Aorta (tissue), 5 donors: ENCODE results near the gene RPS6KA2. TPM values are rescaled to one million over a fixed set of nuclear protein-coding genes. Genes with fewer than 3 reads are reported as not detected.

Experiments
- ATAC-seq: fragments of 200-7000 bp; cut with Tn5 transposase; one replicate; pipeline ENCODE4 v1.9.1; 2022; ENCODE audit warnings: moderate library complexity; ENCODE audit not compliant: low FRiP score
- DNase-seq, 2 donors: peaks; one replicate each; pipeline ENCODE4 v3.0.0-alpha.2; 2020
- H3K27ac ChIP-seq, 2 donors: one replicate each; pipeline ENCODE4 v1.5.1; 2013; ENCODE audit warnings: low read length in 2 of 2, mild to moderate bottlenecking in 2 of 2, moderate library complexity in 2 of 2, control low read depth in 1 of 2, inconsistent platforms in 1 of 2, low read depth in 1 of 2
- H3K27me3 ChIP-seq, 2 donors: one replicate each; pipeline ENCODE4 v1.6.1; 2013; ENCODE audit warnings: control low read depth in 1 of 2, low read length in 1 of 2, mild to moderate bottlenecking in 1 of 2, moderate library complexity in 1 of 2; ENCODE audit not compliant: insufficient read depth in 2 of 2, control insufficient read depth in 1 of 2
- H3K36me3 ChIP-seq, 2 donors: one replicate each; pipeline ENCODE4 v1.6.1; 2013; ENCODE audit warnings: control low read depth in 1 of 2, low read length in 1 of 2, mild to moderate bottlenecking in 1 of 2; ENCODE audit not compliant: insufficient read depth in 2 of 2, control insufficient read depth in 1 of 2
- H3K4me1 ChIP-seq, 2 donors: one replicate each; pipeline ENCODE4 v1.6.1; 2013; ENCODE audit warnings: low read length in 2 of 2, control low read depth in 1 of 2, mild to moderate bottlenecking in 1 of 2, moderate library complexity in 1 of 2; ENCODE audit not compliant: insufficient read depth in 2 of 2, control insufficient read depth in 1 of 2
- H3K4me3 ChIP-seq, 2 donors: one replicate each; pipeline ENCODE4 v1.5.1; 2013; ENCODE audit warnings: low read length in 2 of 2, control low read depth in 1 of 2, mild to moderate bottlenecking in 1 of 2
- H3K9me3 ChIP-seq: one replicate; pipeline ENCODE4 v1.6.1; 2013; ENCODE audit warnings: mild to moderate bottlenecking, low read length; ENCODE audit not compliant: control insufficient read depth
- WGBS, 2 donors: extraction: QIAGEN DNeasy Blood & Tissue Kit; methylation state at CpG; one replicate each; pipeline ENCODE4 v1.1.7; 2013; 5-methylcytosine and 5-hydroxymethylcytosine counted together
- intact Hi-C, 2 donors: fragments of 100-400 bp; cut with DNase I; formaldehyde crosslinking; loops; one replicate each; pipeline versions ENCODE4 v1.14.2 to v1.15.0; 2022
- polyA plus RNA-seq, 2 donors: library from polyadenylated mRNA; stranded (reverse); fragments of 200-250 nt; gene quantifications; one replicate each; pipeline ENCODE4 v1.2.3, GENCODE V29; 2013
- total RNA-seq, 2 donors: library from RNA; stranded (reverse); fragmentation: NEBNext Ultra II Directional; extraction: Animal tissue kit (Norgen Biotek cat#: 25700); gene quantifications; one replicate each; pipeline ENCODE4 v1.2.1, GENCODE V29; 2021
- donor health status: healthy with polysubstance abuse.
- donor health status: Bipolar disorder and iron deficiency.
- donor health status: DM: no; HTN: no; CAD: no.
- donor health status: DM: no; HTN: no; CAD: no.
- donor health status: DM: yes; HTN: yes; CAD: no.

RPS6KA2 gene
- total and polyA plus RNA-seq, 4 donors, result 24.5 to 52.7 (median 37.3) TPM

- no peak overlapping the region for H3K4me3 ChIP-seq
Measured at GRCh38 chr6:166379103-166379586, 247.9 kb downstream of the RPS6KA2 start.

GRCh38 chr6:166377721-166378120 is 249.3 kb downstream of the RPS6KA2 start:
- ATAC-seq (no peak), DNase-seq (no peak)
- H3K27me3 ChIP-seq, result no peaks in the 10 kb centered on the region
- no peaks in the 10 kb centered on the region for H3K36me3 ChIP-seq
- WGBS, 2 donors, result 48 to 62% methylated on average over 2 of the region's 2 CpGs
- no peak overlapping the region for H3K27ac ChIP-seq
- intact Hi-C loops, result no loop called here
- H3K4me3 ChIP-seq, result no peak overlapping the region
- H3K9me3 ChIP-seq, result no peaks in the 10 kb centered on the region
- H3K4me1 ChIP-seq, result no peaks in the 10 kb centered on the region

More at GRCh38 chr6:166379103-166379586, 247.9 kb downstream of the RPS6KA2 start:
- no peaks in the 10 kb centered on the region for H3K36me3 ChIP-seq
- no peaks in the 10 kb centered on the region for H3K4me1 ChIP-seq
- ATAC-seq (no peak), DNase-seq (no peak)
- H3K27ac ChIP-seq, result no peak overlapping the region
- WGBS, 2 donors, result 82 to 89% methylated on average over 1 of the region's 1 CpG
- no peaks in the 10 kb centered on the region for H3K27me3 ChIP-seq
- intact Hi-C loops, result no loop called here
- H3K9me3 ChIP-seq, result no peaks in the 10 kb centered on the region

GRCh38 chr6:166375013-166375412 is 252.0 kb downstream of the RPS6KA2 start:
- ATAC-seq (no peak), DNase-seq (no peak)
- Histone ChIP-seq H3K27ac (no peak overlapping the region), H3K4me3 (no peak overlapping the region), H3K36me3 (no peaks in the 10 kb centered on the region), H3K27me3 (no peaks in the 10 kb centered on the region), H3K4me1 (no peaks in the 10 kb centered on the region), H3K9me3 (no peaks in the 10 kb centered on the region)
- intact Hi-C loops, result no loop called here
- 94 to 100% methylated on average over 1 of the region's 1 CpG for WGBS, 2 donors

GRCh38 chr6:166370489-166370888 is 256.6 kb downstream of the RPS6KA2 start:
- no peaks in the 10 kb centered on the region for H3K9me3 ChIP-seq
- 91 to 92% methylated on average over 3 of the region's 3 CpGs for WGBS, 2 donors
- no peaks in the 10 kb centered on the region for H3K27me3 ChIP-seq
- intact Hi-C loops, result no loop called here
- ATAC-seq, result no peak
- H3K36me3 ChIP-seq, result no peaks in the 10 kb centered on the region
- no peak for DNase-seq
- no peak overlapping the region for H3K27ac ChIP-seq
- no peaks in the 10 kb centered on the region for H3K4me1 ChIP-seq
- no peak overlapping the region for H3K4me3 ChIP-seq

GRCh38 chr6:166369782-166370181 is 257.3 kb downstream of the RPS6KA2 start:
- no peak overlapping the region for H3K27ac ChIP-seq
- no peak overlapping the region for H3K4me3 ChIP-seq
- ATAC-seq, result no peak
- WGBS, 2 donors, result 78% methylated on average over 3 of the region's 3 CpGs
- H3K36me3 ChIP-seq, result no peaks in the 10 kb centered on the region
- no peaks in the 10 kb centered on the region for H3K4me1 ChIP-seq
- DNase-seq, result no peak
- no peaks in the 10 kb centered on the region for H3K9me3 ChIP-seq
- intact Hi-C loops, result no loop called here
- H3K27me3 ChIP-seq, result no peaks in the 10 kb centered on the region

GRCh38 chr6:166366921-166367320 is 260.1 kb downstream of the RPS6KA2 start:
- no peaks in the 10 kb centered on the region for H3K36me3 ChIP-seq
- peaks cover 0 to 1% of the 10 kb centered on the region in 2 donors for H3K4me1 ChIP-seq
- DNase-seq, result no peak
- 87 to 90% methylated on average over 3 of the region's 3 CpGs for WGBS, 2 donors
- ATAC-seq, result no peak
- intact Hi-C loops, result no loop called here
- no peaks in the 10 kb centered on the region for H3K27me3 ChIP-seq
- H3K4me3 ChIP-seq, result no peak overlapping the region
- H3K9me3 ChIP-seq, result no peaks in the 10 kb centered on the region
- no peak overlapping the region for H3K27ac ChIP-seq

- ATAC-seq (no peak), DNase-seq (no peak)
- H3K36me3 ChIP-seq, result no peaks in the 10 kb centered on the region
- intact Hi-C loops, result loop anchor here (2.0 kb wide), 2 partner anchors 17 to 23 kb away; partner anchors contain the start of genes MPC1 (in 2 of the 2) and SFT2D1 (in 1 of the 2)
- no peaks in the 10 kb centered on the region for H3K27me3 ChIP-seq
- no peak overlapping the region for H3K4me3 ChIP-seq
- H3K9me3 ChIP-seq, result no peaks in the 10 kb centered on the region
- H3K27ac ChIP-seq, result peak overlapping the region in 1 of 2 donors; percentile 21
- 29 to 33% methylated on average over 6 of the region's 6 CpGs for WGBS, 2 donors
- H3K4me1 ChIP-seq, result peaks cover 0 to 1% of the 10 kb centered on the region in 2 donors
Measured at GRCh38 chr6:166365806-166366205, 261.2 kb downstream of the RPS6KA2 start.

- ATAC-seq (peak; percentile 73), DNase-seq (no peak)
- 1 to 6% methylated on average over 2 of the region's 2 CpGs for WGBS, 2 donors
- Histone ChIP-seq H3K36me3 (no peaks in the 10 kb centered on the region), H3K27ac (no peak overlapping the region), H3K27me3 (no peaks in the 10 kb centered on the region), H3K4me3 (no peak overlapping the region), H3K4me1 (peaks cover 0 to 1% of the 10 kb centered on the region in 2 donors), H3K9me3 (no peaks in the 10 kb centered on the region)
- intact Hi-C loops, result loop anchor here (2.0 kb wide), 2 partner anchors 18 to 22 kb away; partner anchors contain the start of genes MPC1 (in 2 of the 2) and SFT2D1 (in 1 of the 2)
Measured at GRCh38 chr6:166365221-166365620, 261.8 kb downstream of the RPS6KA2 start.

- H3K9me3 ChIP-seq, result no peaks in the 10 kb centered on the region
- intact Hi-C loops, result loop anchor here (2.0 kb wide), 2 partner anchors 18 to 22 kb away; partner anchors contain the start of genes MPC1 (in 2 of the 2) and SFT2D1 (in 1 of the 2)
- H3K4me3 ChIP-seq, result no peak overlapping the region
- DNase-seq (no peak), ATAC-seq (peak; percentile 89)
- H3K4me1 ChIP-seq, result peaks cover 0 to 1% of the 10 kb centered on the region in 2 donors
- H3K27ac ChIP-seq, result peak overlapping the region; percentile 71 to 84
- no peaks in the 10 kb centered on the region for H3K36me3 ChIP-seq
- 3 to 8% methylated on average over 7 of the region's 7 CpGs for WGBS, 2 donors
- no peaks in the 10 kb centered on the region for H3K27me3 ChIP-seq
Measured at GRCh38 chr6:166364456-166364855, 262.6 kb downstream of the RPS6KA2 start.
